ENCODE data around the gene P2RX6. TPM values are rescaled to one million over a fixed set of nuclear protein-coding genes. Genes with fewer than 3 reads are reported as not detected.
"Not testable (repeated sequence)": the region's sequence is repeated elsewhere in the genome, so short reads cannot be mapped to it uniquely, and the experiment has no call there.

Gene P2RX6
- total RNA-seq, 1 experiment from 2014 or later: 11.3 TPM

DNA sequence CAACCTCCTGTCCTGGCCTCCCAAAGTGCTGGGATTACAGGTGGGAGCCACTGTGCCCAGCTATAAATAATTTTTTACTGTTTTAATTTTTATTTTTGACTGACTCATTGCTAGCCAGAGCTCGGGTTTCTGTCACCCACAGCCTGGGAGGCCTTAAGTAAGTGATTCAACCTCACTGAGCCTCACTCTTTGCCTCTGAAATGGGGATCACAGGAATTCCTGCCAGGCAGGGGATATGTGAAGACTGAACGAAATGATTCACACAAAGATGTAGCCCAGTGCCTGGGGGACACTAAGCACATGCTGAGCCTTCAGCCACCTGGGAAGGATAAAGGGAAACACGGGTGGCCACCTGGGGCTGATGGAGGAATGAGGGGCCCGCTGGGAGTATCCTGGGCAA, 27.0 kb downstream of the P2RX6 start:
- H3K27me3 ChIP-seq: no peaks in the 10 kb centered on the region
- peak in 1 of 2 experiments; percentile 39 for DNase-seq
- H3K27ac ChIP-seq: no peak overlapping the region

DNA sequence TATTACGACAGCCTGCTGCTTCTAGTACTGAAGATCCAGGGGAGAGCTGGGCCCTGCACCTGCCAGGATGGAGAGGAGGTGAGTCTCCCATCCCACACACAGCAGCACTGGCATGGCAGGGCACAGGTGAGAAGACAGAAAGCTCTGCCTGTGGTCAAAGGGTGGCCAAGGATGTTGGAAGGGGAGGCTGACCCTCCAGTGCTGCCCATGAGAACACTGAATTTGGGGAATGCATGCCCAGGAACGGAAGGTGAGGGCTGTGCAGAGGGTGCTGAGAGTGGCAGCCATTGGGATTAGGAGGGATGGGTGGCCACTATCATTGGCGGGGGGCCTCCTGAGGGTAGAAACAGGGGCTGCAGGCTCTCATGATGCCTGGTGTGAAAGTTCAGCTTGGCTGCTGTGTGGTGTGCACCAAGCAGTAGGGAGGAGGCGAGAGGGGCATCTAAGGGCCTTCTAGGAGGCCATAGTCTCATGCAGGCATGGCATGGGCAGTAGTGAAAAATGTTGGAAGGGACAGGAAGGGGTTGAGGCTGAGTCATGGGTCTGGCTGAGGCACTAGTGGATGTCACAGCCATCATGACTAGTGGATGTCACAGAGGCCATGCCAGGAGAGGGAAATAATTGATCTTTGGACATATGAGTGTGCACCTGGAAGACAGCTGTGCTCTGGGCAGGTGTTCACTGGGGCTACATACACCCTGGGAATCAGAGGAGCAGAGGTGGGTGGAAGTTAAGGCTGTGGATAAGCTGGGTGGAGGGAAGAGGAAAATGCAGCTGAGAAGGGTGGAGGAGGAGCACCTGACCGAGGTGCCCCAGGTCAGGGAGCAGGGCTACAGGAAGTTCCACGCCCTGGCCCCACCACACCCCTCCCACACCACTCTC, 28.3 kb downstream of the P2RX6 start:
- no peaks in the 10 kb centered on the region for H3K36me3 ChIP-seq
- no peak overlapping the region for H3K27ac ChIP-seq
- peaks cover 36% of the 10 kb centered on the region for H3K4me1 ChIP-seq
- no peaks in the 10 kb centered on the region for H3K27me3 ChIP-seq
- no peaks in the 10 kb centered on the region for H3K9me3 ChIP-seq (replicated peaks)
- H3K4me3 ChIP-seq: no peak overlapping the region
- DNase-seq: no peak

More for the DNA sequence above, 27.0 kb downstream of the P2RX6 start:
- Histone ChIP-seq H3K36me3 (no peaks in the 10 kb centered on the region), H3K9me3 (replicated peaks) (no peaks in the 10 kb centered on the region), H3K4me3 (no peak overlapping the region), H3K4me1 (peaks cover 38% of the 10 kb centered on the region)

DNA sequence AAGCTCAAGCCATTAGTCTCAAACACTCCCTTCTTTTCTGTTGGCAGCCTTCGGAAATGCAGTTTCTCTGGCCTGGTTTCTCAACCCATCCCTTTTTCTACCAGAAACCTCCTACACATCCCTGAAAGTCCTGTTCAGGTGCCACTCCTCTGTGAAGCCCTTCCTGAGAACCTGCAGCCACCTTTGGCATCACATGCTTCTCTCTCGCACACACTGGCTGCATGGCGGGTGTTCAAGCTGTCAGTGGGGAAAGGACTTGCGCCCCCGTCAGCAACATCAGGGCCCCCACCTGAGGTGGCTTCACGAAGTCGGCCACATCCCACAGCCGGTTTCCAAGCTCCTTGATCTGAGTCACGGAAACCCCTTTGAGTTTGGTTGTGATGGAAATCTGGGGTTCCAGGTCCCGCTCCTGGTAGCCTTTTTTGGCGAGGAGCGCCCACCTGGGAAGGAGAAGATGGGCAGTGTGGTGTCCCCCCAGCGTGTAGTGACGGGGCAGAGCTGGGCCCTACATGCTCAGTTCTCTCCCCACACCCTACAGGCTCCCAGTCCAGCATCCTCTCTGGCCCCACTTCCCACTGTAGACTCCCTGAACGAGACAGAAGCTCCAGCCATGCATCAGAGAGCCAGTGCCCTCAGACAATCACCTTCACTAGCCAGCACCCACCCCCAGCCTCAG, 29.0 kb downstream of the P2RX6 start:
- DNase-seq: peak in 1 of 2 experiments; percentile 36
- H3K36me3 ChIP-seq: no peaks in the 10 kb centered on the region
- peaks cover 31% of the 10 kb centered on the region for H3K4me1 ChIP-seq
- no peaks in the 10 kb centered on the region for H3K9me3 ChIP-seq (replicated peaks)
- peak overlapping the region; percentile 47 for H3K4me3 ChIP-seq
- no peaks in the 10 kb centered on the region for H3K27me3 ChIP-seq
- H3K27ac ChIP-seq: peak overlapping the region; percentile 86

DNA sequence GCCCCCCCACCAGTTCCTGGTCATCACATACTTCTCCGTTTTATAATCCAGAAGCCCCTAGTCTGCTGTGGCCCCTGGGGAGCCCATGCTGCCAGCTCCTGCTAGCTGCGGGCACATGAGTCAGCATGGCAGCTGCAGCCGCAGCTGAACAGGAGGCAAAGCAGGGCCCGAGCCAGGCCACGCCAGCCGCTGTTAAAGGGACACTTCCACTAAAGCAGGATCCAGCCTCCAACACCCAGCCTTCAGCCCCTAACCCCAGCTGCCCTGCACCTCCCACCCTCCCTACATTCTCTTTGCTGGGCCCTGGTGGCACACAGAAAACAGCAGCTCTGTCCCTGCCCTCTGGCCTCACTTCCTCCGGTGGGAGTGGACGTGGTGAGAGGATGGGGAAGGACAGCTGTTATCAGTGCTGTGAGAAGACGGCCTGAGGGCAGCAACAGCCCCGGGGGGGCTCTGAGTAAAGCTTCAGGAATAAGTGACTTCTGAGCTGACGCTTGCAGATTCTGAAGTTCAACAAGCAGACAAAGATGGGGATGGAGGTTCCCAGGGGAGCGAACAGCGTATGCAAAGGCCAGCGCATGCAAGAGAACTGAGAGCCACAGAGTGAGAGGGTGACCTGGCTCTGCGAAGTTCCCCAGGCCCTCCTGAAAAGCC, 30.1 kb downstream of the P2RX6 start:
- Histone ChIP-seq H3K36me3 (no peaks in the 10 kb centered on the region), H3K27me3 (no peaks in the 10 kb centered on the region), H3K4me3 (peak overlapping the region; percentile 63), H3K9me3 (replicated peaks) (no peaks in the 10 kb centered on the region), H3K27ac (peak overlapping the region; percentile 86), H3K4me1 (peaks cover 28% of the 10 kb centered on the region)
- peak; percentile 86 to 93 for DNase-seq

DNA sequence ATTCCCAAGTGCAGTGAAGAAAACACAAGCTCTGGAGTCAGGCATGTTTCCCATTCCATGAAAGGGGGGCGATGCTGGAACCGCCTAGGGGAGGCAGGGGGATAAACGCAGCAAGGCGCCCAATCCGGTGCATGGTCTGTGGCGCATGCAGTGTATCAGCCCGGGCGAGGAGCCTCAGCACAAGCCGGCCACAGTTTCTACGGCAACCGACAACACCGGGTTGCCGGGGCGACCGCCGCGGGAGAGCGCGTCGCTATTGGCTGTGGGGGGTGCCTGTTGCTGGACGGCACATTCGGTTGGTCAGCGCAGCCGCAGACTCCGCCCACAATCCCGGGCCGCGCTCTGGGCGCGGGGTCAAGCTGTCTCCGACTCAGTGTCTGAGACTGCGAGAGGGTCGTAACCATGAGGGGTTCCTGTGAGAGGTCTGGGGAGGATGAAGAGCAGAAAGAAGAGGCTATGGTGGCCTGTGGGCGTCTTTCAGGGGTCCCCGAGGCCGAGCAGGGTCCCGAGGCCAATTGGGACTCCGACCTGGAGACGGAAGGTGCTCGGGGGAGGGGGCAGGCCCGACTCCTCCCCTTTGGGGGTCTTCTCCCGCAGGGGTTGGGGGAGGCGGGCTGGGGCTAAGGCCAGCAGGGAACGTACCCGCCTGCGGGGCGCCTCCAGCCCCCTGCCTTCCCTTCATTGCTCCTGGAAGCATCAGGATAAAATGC, 30.8 kb downstream of the P2RX6 start, which contains the start of gene LRRC74B:
Gene LRRC74B (plus strand): TSS at position 362 of the 710 bp plus-strand sequence. CDS start 41 bp downstream, at position 403.
- Histone ChIP-seq H3K27ac (peak within 1 kb of the TSS; percentile 86), H3K9me3 (replicated peaks) (no peaks in the 10 kb centered on the region), H3K4me1 (peaks cover 24% of the 10 kb centered on the region), H3K4me3 (peak within 1 kb of the TSS; percentile 63), H3K27me3 (no peaks in the 10 kb centered on the region), H3K36me3 (no peaks in the 10 kb centered on the region)
- peak; percentile 92 to 93 for DNase-seq

DNA sequence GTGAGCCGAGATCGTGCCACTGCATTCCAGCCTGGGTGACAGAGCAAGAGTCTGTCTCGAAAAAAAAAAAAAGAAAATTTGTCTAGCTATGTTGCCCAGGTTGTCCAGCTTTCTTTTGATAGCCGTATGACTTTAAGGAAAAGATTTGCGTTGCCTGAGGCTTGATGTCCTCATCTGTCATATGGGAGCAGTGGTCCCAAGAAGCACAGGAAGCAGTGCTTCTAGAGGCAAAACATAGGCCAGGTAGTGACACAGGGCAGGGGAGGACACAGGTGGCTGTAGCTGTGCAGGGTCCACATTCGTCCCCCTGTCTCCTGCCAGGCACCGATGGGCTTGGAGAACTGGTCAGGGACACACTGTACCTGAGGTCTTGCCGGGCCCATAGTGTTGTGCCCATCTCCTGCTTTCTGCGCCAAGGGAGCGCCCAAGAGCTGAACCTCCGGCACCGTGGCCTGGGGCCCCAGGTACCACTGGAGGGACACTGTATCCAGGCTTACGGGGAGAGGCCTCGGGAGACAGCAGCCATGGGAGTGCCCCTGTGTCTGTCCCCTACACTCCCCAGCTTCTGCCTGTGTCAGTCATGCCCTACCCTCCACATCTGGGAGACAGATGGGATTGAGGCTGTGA, 32.2 kb downstream of the P2RX6 start:
- H3K36me3 ChIP-seq: no peaks in the 10 kb centered on the region
- DNase-seq: no peak
- no peaks in the 10 kb centered on the region for H3K9me3 ChIP-seq (replicated peaks)
- H3K4me3 ChIP-seq: no peak overlapping the region
- H3K27me3 ChIP-seq: no peaks in the 10 kb centered on the region
- H3K4me1 ChIP-seq: peaks cover 24% of the 10 kb centered on the region
- H3K27ac ChIP-seq: no peak overlapping the region

DNA sequence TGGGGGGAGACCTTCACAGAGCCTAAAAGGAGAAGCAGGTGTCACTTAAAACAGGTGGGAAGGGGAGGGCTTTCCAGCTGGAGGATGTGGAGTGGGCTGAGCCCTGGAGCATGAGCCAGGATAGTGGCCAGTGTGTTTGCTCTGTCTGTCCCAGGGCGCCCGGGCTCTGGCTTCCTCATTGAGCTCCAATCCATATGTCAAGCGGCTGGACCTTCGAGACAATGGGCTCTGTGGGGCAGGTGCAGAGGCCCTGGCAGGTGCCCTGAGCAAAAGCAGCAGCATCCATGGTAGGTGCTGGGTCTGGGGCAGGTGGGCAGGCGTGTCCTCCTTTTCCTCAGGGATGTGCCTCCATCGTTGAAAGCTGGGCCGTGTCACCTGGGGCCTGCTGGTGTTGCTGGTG, 32.8 kb downstream of the P2RX6 start:
- Histone ChIP-seq H3K4me3 (no peak overlapping the region), H3K9me3 (replicated peaks) (no peaks in the 10 kb centered on the region), H3K27ac (no peak overlapping the region), H3K27me3 (no peaks in the 10 kb centered on the region), H3K36me3 (no peaks in the 10 kb centered on the region), H3K4me1 (peaks cover 24% of the 10 kb centered on the region)
- no peak for DNase-seq

DNA sequence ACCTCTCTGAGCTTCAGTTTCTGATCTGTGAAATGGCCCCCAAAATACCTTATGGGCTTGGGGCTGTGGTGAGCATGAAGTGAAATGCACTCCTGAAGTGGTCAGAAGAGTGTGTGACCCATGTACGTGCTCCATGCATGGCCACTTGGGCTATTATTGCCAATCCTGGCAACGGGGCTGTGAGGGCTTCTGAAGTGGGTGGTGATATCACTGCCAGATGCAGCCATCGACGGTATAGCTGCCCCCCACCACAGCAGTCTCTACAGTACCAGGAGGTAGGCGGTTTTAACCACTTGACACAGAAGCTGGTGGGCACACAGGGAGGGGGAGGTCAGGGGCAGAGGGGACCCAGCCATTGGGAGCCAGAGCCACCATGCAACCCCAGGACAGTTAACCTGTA, 33.5 kb downstream of the P2RX6 start:
- not testable (repeated sequence) for DNase-seq; H3K27me3 ChIP-seq; H3K9me3 ChIP-seq (replicated peaks); H3K27ac ChIP-seq; H3K4me3 ChIP-seq; H3K36me3 ChIP-seq
- H3K4me1 ChIP-seq: peaks cover 23% of the 10 kb centered on the region

DNA sequence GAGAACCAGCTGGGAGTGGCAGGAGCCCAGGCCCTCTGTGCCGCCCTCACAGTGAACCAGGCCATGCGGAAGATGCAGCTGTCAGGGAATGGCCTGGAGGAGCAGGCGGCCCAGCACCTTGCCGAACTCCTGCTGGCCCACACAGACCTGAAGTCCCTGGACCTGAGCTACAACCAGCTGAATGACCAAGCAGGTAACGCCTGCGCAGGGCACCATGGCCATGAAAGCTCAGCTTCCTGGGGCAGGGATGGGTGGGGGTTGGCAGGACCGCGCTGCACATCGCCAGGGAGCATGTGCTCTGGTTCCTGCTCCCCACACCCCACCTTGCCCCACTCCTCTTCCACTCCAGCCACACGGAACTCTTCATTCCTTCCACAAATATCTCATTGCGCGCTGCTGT, 34.0 kb downstream of the P2RX6 start:
- not testable (repeated sequence) for H3K9me3 ChIP-seq (replicated peaks)

DNA sequence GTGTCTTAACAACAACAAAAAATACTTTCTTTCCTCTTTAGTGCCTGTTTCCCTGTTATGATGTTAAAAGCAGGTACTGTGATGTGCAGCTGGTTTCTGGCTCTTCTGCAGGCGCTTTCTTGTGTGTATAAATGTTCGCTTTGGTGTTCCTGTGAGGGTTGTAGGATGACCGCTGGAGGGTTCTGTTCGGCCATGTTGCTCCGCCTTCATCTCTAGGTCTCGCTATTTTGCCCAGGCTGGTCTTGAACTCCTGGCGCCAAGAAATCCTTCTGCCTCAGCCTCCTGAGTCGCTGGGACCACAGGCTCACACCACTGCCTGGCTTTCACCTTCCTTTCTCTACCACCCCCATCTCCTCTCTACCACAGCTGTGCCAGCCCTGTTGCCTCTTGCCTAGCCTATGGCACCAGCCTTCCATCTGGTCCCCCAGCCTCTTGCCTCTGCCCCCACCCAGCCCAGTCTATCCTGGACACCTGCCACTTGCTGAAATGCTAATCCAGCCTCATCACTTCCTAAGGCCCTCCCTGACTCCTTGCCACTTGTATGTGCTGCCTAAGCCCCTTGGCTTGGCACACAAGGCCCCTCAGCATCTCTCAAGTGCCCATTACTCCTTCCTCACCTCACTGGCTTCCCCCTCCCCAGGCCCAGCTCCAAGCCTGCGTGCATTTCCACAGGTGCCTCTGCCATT, 36.3 kb downstream of the P2RX6 start:
- no peaks in the 10 kb centered on the region for H3K9me3 ChIP-seq (replicated peaks)
- peaks cover 11% of the 10 kb centered on the region for H3K4me1 ChIP-seq
- H3K27me3 ChIP-seq: no peaks in the 10 kb centered on the region
- H3K27ac ChIP-seq: no peak overlapping the region
- H3K4me3 ChIP-seq: no peak overlapping the region
- no peaks in the 10 kb centered on the region for H3K36me3 ChIP-seq
- DNase-seq: no peak

More for the DNA sequence above, 34.0 kb downstream of the P2RX6 start:
- not testable (repeated sequence) for H3K27ac ChIP-seq, H3K36me3 ChIP-seq, H3K4me3 ChIP-seq, DNase-seq, H3K27me3 ChIP-seq
- H3K4me1 ChIP-seq: peaks cover 18% of the 10 kb centered on the region

DNA sequence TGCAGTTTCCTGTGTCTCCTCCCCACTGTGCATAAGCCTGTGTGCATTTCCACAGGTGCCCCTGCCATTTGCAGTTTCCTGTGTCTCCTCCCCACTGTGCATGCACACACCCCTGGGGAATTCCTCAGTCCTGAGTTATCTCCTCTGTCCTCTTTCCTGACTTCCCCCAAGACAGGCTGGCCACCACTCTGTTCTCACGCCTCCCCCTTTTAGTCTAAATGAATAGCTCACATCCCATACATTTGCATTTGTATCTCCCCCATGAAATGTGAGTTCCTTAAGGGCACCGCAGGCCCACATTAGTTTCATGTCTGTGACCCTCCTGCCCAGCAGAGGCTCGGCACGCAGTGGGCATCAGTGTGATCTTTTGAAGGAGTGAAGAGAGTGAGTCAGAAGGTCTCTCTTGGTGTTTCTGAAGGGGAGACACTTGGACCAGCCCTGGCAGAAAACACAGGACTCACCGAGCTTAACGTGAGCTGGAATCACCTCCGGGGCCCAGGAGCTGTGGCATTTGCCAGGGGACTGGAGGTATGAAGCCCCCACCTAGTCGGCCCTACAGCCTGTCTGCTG, 37.0 kb downstream of the P2RX6 start:
- no peaks in the 10 kb centered on the region for H3K36me3 ChIP-seq
- H3K4me1 ChIP-seq: peaks cover 11% of the 10 kb centered on the region
- H3K27me3 ChIP-seq: no peaks in the 10 kb centered on the region
- no peak overlapping the region for H3K4me3 ChIP-seq
- no peaks in the 10 kb centered on the region for H3K9me3 ChIP-seq (replicated peaks)
- no peak for DNase-seq
- H3K27ac ChIP-seq: no peak overlapping the region

DNA sequence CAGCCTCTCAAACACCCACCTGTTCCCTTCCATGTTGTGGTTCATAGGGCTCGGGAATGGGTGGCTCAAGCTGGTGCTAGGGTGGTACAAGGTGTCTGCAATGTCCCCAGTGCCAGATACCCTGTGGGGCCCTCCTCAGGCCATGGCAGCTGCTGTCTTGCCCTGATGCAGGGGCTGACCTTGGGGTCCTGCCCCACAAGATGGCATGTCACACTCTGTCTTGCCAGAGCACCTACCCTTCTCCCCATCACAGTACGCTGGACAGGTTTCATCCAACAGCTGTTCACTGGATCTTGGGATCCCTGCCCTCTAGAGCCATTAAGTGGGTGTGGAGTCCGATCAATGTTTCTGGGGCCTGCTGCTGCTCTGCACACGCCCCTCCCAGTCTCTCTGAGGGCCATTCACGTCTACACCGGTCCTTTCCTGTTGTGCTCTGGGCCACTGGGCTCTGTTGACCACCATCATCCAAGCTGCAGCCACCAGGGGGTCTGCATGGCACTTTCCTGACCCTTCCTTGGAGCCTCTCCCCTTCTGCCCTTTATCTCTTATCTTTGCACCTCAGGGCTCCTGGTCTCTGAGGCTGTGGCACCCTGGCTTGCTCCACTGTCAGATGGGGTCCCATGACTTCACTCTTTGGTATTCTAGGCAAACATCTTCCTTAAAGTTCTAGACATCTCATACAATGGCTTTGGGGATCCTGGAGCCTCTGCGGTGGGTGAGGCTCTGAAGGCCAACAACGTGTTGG, 37.9 kb downstream of the P2RX6 start:
- H3K4me3 ChIP-seq: no peak overlapping the region
- no peaks in the 10 kb centered on the region for H3K9me3 ChIP-seq (replicated peaks)
- no peak for DNase-seq
- H3K36me3 ChIP-seq: no peaks in the 10 kb centered on the region
- no peak overlapping the region for H3K27ac ChIP-seq
- H3K27me3 ChIP-seq: no peaks in the 10 kb centered on the region
- H3K4me1 ChIP-seq: 0 out of 2 replicates have a peak, but pooled peaks cover 2% of the 10 kb centered on the region

Measured in SJCRH30 (cell line).